Stimulated activated CD8-positive, alpha-beta memory T cell treated with anti-CD3 and anti-CD28 coated beads, Interleukin-7, amount 100 ng/mL, for 1 hour (primary cell): ENCODE results near the gene SIM1.

Experiments used
- DNase-seq, 2 donors: peaks; one replicate each; pipeline ENCODE4 v3.0.0-alpha.2; 2020; ENCODE audit warnings: low read depth in 2 of 2

The SIM1 gene

DNA sequence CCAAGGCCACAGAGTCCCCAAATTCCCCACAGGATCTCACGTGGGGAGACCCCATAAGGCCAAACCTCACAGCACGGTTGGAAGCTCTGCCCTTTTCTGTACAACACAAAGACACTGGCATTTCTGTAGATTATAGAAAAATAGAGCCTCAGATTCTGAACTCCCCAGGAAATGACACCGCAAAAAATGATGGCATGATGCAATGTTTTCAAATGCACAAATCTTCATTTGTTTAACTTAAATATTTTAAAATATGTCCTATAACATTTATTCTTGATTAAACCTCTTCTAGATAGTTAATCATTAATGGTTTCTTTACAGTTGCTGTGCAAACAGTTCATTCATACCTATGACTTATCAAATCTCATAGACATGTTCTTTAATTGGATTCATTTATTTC, 33.8 kb downstream of the SIM1 start:
- no peak for DNase-seq

DNA sequence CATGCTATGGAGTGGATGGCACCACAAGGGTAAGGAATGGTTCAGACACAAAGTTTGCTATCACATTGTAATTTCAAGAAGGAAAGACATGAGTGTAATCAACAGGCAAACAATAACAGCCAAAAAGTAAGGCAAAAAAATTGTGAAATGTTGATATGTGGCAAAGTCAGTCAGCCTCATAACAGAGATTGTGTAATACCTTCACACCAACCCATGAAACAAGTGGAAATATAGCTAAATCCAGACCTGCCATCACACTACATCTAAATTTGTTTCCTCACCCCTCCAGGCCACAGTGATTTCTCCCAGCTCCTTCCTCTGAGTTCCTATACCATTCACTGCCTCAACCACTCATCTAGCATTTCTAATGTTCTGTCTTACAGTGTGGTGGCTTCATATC, 37.3 kb downstream of the SIM1 start:
- no peak for DNase-seq

DNA sequence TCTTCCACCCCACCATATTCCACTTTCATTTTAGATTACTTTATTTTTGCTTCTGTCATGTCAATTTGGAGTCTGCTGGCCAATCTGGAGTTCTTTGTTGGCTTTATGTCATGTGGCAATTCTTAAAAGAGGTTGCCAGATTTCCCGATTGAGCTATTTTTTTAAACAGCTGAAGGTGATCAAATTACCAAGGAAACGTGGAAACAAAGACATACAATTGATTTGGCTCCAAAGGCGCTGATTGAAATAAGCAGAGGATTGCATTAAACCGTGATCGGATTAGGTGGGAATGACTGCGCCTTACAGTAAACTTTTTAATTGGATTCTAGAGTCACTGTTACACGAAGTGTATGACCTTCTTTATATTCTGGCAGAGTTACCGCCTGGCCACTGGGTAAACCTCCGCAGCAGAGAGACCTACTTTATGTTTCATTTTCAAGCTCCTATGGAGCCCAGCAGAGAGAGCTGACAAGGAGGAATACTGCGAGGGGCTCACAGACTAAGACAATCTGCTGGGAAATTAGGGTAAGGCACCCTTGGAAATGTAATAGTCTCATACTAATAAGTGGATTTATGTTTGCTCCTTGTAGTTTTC, 37.9 kb downstream of the SIM1 start:
- DNase-seq: no peak

DNA sequence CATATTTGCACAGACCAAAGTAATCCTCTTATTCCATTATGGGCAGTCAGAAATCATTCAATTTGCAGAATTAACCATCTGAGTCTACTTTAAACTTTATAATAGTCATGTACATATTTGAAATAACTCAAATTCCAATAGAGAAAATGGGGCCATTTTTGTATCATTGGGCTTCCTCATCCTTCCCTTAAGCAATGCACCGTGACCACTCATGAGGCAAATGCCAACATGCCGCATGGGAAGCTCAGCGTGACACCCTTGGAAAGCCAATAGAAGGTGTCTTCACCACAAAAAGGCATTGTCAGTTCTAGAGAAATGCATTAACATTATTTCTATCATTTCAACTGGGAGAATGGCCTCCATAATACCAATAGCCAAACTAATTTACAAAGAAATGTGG, 38.5 kb downstream of the SIM1 start:
- DNase-seq: no peak

DNA sequence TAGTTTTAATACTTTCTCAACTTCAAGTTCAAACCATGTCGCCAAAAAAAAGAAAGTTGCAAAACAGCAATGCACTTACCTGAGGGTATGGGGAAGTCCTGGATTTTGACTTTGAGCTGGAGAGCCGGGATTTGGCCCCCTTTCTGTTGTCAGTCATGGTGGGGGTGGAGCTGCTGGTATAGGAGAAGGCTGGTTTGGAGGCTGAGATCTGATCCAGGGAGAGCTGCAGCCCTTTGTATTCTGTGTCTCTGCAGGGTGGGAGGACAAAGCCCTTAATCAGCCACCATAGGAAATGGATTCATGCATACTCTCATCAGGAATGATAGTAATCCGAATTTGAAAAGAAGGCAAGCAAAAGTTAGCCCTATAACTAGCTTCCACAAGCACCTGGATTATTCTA, 44.0 kb downstream of the SIM1 start:
- no peak for DNase-seq

DNA sequence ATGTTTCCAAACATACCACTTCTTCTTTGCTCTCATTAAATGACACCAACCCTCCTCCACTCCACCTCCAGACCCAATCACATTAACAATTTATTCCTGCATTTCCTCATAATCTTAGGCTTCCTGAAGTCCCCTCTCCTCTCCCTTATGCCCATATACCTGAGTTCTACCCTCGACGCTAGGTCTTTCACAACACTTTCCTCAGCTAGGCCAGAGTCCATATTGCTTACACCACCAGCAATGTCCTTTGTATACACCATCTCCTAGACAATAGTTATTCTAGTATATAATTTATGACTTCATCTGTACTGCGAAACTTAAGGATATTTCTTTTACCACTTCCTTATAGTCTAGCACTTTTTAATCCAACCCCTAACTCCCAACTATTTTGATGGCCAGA, 47.7 kb downstream of the SIM1 start:
- no peak for DNase-seq

DNA sequence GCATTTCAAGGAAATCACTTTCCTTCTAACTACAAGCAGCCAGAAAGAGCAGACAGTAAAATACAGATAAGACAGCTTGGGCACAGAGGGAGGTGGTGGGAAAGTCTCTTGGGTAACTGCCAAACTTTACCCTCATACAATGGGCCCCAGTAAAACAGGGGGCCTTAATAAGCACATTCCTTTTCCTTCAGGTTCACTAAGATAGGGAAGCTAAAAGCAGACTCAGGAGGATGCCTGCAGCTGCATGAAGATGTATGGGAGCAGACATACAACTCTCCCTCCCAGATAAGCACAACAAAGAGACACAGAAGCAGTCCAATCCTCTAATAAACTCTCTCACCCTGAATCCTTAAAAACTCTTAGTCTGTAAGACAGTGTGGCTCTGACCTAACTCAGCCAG, 49.0 kb downstream of the SIM1 start:
- no peak for DNase-seq

DNA sequence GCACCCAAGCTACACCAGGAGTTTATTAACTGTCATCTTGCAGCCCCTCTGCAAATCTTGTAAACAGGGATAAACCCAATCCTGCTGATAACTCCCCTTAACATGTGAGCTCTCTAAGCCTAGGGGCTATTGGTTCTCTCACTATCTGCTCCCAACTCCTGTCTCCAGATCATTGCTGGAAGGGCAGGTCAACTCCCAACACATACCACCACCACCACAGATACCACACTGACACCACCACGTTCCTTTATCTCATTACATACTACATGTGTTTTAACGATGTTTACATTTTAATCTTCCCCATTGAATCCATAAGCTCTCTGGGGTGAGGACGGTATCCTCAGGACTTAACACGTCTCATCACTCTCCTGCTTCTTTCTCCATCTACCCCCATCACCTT, 51.8 kb downstream of the SIM1 start:
- DNase-seq: no peak

DNA sequence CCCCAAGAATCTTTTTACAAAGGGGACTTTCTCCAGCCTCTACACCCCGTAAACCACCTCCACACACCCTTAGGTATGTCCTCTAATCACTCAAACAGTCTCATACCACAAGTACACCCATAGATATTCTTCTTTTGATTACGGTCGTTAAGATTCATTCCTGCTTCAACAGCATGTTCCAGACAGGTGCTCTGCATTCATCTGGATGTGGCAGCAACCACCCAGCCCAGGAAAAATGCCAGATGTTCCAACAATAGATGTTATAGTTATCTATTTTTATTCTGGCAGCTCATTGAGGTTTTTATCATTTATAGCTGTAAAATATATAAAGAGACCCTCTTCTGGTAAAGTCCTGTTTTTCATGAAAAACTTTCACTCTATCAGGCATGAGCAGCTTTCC, 60.7 kb downstream of the SIM1 start:
- DNase-seq: no peak

DNA sequence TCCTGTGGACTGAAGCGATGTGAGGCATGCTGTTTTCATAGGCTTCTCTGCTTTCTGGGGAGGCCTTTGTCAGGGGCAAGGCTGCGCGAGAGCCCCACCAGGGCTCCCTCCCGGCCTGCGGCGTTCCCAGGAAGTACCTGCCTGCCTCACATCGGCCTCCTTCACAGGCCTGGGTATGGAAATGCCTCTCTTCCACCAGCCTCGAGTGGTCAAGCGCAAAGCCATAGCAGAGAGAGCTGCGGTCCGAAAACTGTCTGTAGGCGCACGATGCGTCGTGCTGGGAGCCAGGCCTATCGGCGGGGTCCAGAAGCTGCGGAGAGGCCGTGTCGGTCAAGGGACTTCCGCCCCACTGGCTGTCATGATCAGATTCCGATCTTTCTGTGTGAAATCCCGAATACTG, 71.2 kb downstream of the SIM1 start:
- DNase-seq: no peak

DNA sequence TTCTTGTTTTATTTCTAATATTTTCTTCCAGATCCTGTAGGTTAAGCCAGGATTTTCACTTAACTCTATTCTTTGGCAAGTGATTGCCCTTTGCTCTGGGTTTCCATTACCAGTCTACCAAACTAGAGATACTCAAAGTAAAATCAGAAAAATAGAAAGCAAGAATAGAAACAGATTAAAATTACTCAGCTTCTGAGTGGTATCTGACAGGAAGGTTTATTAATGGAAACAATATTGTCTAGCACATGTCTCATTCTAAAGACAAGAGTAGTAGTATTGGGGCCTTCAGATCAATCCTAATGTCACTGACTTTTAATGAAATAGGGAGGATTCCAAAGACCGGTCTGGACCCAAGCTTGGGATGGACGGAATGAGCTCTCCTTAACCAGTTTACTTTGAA, 72.3 kb downstream of the SIM1 start:
- DNase-seq: no peak

DNA sequence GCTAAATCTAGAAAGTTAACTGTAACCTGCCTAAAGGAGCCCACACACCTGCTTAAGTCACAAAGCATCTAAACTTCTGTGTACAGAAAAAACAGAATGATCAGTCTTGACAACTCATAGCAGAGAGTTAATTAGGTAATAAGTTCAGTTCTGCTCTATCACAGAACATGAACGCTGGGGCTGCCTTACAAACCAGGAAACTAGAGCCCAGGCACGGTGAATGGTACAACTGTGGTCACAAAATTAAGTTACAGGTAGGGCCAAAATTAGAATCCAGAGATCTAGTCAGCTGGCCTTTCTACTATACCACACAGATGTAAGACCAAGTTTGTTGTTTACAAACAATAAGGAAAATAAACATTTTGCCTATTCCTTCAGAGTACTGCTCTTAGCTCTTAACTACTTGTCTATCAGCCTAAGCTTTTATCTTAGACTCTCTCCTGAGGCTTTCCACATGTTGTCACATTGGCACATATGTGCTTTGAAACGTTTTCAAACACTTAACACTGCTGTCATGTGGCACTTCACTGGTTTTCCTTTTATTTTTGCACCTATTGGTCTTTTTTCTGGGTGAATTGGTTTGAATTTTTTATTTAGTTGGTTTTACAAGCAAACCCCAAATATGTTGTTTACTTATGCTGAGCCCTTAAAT, 75.7 kb downstream of the SIM1 start:
- no peak for DNase-seq

DNA sequence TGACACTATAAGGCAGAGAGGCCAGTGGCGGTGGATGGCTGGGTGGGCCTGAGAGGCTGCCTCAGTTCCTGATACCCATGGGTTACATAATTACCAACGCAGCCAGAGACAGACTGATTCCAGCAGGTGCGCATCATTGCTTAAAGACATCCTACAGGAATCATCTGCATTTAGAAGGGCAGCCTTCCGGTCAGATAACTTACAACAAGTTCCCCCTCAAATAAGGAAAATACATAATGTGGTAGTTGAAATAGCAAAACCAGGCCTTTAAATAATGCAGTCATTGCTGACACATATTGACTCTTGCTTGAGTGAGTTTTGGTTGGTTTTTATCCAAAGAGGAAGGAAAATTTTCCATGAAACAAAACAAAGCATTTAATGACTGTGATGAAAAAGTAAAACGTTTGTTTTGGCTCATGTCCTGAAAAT, 81.9 kb downstream of the SIM1 start:
- no peak for DNase-seq

DNA sequence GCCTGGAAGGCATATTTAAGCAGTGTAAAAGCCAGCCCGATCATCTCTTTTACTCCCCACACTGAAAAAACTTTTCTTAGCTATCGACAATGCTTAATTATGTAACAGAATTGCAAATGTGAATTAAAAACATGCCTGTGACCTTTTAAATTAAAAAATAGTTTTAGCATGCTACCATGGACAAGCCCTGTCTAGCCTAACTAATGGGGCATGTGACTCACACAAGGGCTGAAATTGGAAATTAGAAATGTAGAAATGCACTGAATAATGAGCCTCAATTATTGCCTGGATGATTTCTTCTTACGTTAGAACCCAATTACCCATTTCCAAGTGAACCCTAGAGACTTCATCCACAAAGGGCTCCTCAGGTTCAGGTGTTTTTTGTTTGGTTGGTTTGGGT, 82.7 kb downstream of the SIM1 start:
- no peak for DNase-seq

DNA sequence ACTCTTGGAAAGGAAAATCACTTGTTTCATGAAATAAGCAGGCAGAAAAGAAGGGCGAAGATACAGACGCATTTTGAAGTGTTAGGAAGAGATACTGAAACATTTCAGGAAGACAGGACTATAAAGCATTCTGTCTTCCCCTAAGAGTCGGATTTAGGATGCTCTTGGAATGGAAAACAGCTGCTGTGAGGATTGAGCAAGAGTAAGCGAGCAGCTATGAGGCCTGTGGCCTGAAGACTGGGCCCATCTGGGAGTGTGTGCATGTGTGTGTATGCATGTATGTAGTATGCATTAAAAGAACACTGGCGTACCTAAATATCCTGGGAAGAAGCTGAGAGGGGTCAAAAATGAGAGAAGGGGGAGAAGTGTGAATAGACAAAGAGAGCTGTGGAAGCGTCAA, 83.6 kb downstream of the SIM1 start:
- DNase-seq: no peak

DNA sequence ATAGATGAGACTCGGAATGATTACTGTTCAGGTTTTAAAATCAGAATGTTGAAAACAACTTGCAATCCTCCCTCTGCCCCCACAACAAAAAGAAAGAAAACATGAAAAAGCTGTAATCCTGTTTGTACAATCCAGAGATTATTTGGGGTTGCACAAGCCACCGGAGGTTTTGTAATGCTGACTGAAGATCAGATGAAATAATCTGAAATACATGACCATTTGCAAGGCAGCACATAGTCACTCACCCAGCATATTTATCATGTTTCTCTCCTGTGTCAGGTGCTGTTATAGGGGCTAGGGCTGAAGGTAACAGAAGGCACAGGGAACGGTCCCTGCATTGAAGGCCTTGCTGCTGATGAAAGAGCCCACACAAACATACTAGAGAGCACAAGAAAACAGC, 85.3 kb downstream of the SIM1 start:
- no peak for DNase-seq

DNA sequence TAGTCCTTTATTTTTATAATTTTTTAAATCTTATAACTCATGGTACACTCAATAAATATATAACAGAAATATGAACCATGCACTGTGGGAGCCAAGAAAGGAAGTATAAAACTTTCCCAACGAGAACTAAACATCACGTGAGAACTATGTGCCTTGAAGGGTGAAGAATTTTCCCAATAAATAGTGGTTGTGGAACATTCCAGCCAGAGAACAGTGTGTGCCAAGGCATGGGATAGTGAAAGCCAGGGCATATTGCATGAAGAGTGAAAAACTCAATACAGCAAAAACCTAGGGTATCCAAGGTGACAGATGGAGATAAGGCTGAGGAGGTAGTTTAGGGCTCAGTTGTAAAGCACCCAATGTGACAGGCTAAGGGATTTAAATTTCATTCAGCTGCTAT, 86.1 kb downstream of the SIM1 start:
- no peak for DNase-seq

DNA sequence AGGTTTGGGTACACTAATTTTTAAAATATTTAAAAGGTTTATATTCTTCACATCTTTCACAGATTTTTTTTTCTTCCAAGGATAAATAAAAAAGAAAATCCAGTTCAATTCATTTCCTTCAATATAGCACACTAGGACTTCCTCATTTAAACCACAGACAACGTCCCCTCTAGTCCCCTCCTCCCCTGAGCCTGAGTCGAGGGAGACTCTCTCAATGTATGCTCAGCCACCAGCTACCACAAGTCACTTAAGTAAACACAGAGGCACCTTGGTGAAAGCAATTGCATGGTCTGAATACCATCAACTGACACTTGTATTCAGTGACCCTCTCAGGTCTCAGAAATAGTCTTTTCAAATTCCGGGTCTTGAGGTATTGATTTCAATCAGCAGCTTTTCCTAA, 88.6 kb downstream of the SIM1 start:
- DNase-seq: no peak

DNA sequence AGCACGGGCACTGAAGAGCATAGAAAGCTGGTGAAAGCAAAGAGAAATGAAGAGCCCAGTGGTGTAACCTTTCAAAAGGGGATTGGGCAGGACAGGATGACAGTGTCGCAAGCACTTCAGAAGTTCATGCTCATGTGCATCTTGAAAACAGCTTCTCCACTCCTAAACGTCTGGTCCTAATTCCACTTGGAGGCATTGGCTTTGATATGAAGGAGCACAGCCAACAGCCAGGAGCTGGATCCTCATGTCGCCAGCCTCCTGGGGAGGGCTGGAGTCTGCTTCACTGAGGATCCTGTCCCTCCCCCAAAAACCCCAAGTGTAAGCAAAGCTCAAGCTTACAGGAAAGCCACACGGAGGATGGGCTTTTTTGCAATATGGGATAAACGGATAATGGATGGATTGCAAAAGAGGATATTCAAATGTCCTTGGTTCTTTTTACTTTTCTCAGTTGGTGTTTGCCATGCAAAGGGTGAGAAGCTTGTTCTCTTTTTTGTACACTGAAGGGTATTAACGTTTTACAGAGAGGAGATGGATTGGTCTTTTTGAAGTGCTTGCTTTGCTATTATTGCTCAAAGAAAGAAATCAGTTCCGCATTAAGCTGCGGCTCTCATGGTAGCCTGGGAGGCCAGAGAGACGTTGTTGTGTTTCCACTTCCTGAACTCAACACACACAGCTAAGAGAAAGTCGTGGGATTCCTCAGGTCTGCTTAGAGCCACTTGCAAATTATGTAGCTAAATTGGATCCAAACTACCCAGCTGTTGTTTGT, 92.2 kb downstream of the SIM1 start:
- no peak for DNase-seq

DNA sequence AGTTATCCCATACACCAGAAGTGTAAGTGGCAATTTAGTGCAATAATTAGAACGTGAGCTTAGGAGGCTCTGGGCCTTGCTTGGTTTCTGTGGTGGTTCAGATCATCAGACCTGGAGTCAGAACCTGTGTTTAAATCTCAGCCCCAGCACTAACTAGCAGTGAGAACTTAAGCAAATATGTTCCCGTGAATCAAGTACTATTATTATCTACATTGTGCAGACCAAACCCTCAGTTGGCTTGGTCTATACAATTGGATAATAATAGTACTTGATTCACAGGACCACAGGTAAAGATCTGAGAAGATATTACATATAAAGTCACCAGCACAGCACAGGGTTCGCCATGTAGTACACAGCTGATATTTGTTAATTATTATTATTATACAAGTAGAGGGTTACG, 93.1 kb downstream of the SIM1 start:
- no peak for DNase-seq

DNA sequence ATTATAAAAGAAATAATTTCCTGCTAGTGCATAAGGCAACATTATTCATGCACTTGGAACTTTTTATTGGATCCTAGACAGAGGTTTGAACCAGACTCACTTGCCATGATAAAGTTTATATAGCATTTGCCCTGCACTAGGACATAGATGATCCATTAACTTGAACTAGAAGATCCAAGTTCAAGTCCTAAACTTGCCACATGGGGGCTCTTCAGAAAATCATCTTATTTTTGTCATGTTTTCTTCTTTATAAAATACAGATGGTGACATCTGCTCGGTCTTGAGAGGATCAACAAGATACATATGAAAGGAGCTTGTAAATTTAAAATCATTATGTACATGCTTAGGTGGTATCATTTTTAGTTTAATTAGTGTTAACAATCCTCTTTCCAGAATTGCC, 94.5 kb downstream of the SIM1 start:
- DNase-seq: no peak

DNA sequence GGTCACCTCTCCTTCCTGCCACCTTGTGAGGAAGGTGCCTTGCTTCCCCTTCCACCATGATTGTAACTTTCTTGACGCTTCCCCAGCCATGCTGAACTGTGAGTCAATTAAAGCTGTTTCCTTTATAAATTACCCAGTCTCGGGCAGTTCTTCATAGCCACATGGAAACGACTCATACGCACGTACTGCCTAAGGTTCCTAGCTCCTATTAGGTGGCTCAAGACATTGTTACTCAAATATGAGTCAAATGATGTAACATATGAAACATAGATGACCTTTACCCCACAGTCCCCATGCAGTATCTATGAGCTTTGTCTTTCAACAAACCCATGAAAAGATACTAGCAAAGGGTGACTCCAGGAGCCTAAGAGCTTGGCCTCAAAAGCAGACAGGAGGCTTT, 98.3 kb downstream of the SIM1 start:
- DNase-seq: no peak

DNA sequence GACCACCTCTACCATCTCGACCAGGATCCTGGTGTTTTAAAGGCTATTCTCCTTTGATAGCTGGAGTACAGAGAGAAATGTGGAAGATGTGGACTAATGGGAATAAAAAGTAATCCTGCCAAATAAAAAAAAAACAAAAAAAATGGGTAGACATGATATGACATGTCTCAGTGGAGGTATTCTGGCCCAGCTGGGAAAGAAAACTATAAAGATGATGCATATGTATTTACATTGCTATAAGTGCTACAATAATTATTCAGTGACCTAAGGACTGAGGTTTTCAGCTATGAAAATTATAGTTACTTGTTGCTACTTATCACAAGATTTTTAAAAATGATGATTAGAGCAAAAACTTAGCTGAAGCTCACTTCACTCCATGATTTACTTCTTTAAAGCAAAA, 101.1 kb downstream of the SIM1 start:
- no peak for DNase-seq
